Endothelial cell of umbilical vein (primary cell): Measurements from ENCODE around the gene ZNF205. TPM values are rescaled to one million over a fixed set of nuclear protein-coding genes. Genes with fewer than 3 reads are reported as not detected.

Experiments
- BruUV-seq: library from RNA; stranded (reverse); fragments of 400-500 nt; replicated peaks from 2 replicates; lab custom pipeline; 2021; lab: Mats Ljungman, UMichigan
- CTCF ChIA-PET: fragments of 300-600, 350-600 bp; sonication (Branson Sonifier 250); formaldehyde crosslinking; loops from one replicate; lab custom pipeline; 2021; ENCODE audit warnings: antibody characterized with exemption, inconsistent platforms; lab: Charles Lee
- POLR2A ChIA-PET: fragments of 300-600, 350-600 bp; sonication (Branson Sonifier 250); formaldehyde crosslinking; loops from one replicate; lab custom pipeline; 2021; ENCODE audit warnings: antibody characterized with exemption, inconsistent platforms; lab: Charles Lee
- DNase-seq: peaks from one replicate; pipeline ENCODE4 v3.0.0-alpha.2; 2011; ENCODE audit warnings: low read depth, low spot score
- FAIRE-seq: peaks from 2 replicates; lab custom pipeline; 2011; peaks lifted over from hg19 to GRCh38; lab: Jason Lieb, UNC
- H2AFZ ChIP-seq: 2 replicates; pipeline ENCODE4 v1.6.0; 2012; ENCODE audit warnings: low read depth, low read length, control low read depth, inconsistent platforms
- H3K27ac ChIP-seq: 2 replicates; pipeline ENCODE4 v1.5.1; 2011; ENCODE audit warnings: low read depth, mild to moderate bottlenecking, control low read depth, low read length, moderate library complexity; ENCODE audit not compliant: insufficient read depth
- H3K27me3 ChIP-seq, 2 experiments: 2 replicates each; pipeline versions ENCODE4 v1.6.0 to v1.6.1; 2011; ENCODE audit warnings: low read length in 2 of 2, mixed read lengths in 1 of 2; ENCODE audit not compliant: control insufficient read depth in 2 of 2, insufficient read depth in 2 of 2
- H3K36me3 ChIP-seq, 2 experiments: 2 replicates in 1 of 2; 3 replicates in 1 of 2; pipeline ENCODE4 v1.5.1; 2011; ENCODE audit warnings: low read length in 2 of 2, mild to moderate bottlenecking in 1 of 2, moderate library complexity in 1 of 2; ENCODE audit not compliant: control insufficient read depth in 2 of 2, insufficient read depth in 2 of 2; ENCODE audit errors: extremely low read depth in 1 of 2
- H3K4me1 ChIP-seq: 3 replicates; pipeline ENCODE4 v1.5.1; 2011; ENCODE audit warnings: mild to moderate bottlenecking, low read length; ENCODE audit not compliant: control insufficient read depth, insufficient read depth; ENCODE audit errors: extremely low read depth
- H3K4me2 ChIP-seq: 2 replicates; pipeline ENCODE4 v1.6.1; 2011; ENCODE audit warnings: low read length, control low read depth, mixed read lengths; ENCODE audit not compliant: insufficient read depth
- H3K4me3 ChIP-seq, 3 experiments: fragments of 200-600 bp in 1 of 3; sonication (generic), shearing (Covaris generic) in 1 of 3; replicated peaks in 1 of 3; 2 replicates each; pipeline ENCODE4 v1.5.1; 2011 to 2016; ENCODE audit warnings: control low read depth in 3 of 3, low read length in 3 of 3, mild to moderate bottlenecking in 2 of 3, inconsistent platforms in 1 of 3, low read depth in 1 of 3, moderate library complexity in 1 of 3; ENCODE audit not compliant: insufficient read depth in 1 of 3
- H3K79me2 ChIP-seq: 2 replicates; pipeline ENCODE4 v1.6.0; 2012; ENCODE audit warnings: low read length, inconsistent platforms; ENCODE audit not compliant: control insufficient read depth, insufficient read depth
- H3K9ac ChIP-seq: replicated peaks from 2 replicates; pipeline ENCODE3; 2011; ENCODE audit warnings: low read length, control low read depth; ENCODE audit not compliant: insufficient read depth; ENCODE audit errors: extremely low read depth
- H3K9me1 ChIP-seq: replicated peaks from 3 replicates; pipeline ENCODE4 v1.6.0; 2011; ENCODE audit warnings: mild to moderate bottlenecking, low read length; ENCODE audit not compliant: control insufficient read depth, insufficient read depth; ENCODE audit errors: extremely low read depth
- H3K9me3 ChIP-seq: replicated peaks from 2 replicates; pipeline ENCODE4 v1.5.1; 2012; ENCODE audit warnings: low read length, inconsistent platforms; ENCODE audit not compliant: control insufficient read depth, insufficient read depth
- H4K20me1 ChIP-seq: replicated peaks from 2 replicates; pipeline ENCODE3; 2011; ENCODE audit warnings: mild to moderate bottlenecking, low read length; ENCODE audit not compliant: control insufficient read depth, insufficient read depth; ENCODE audit errors: extremely low read depth
- CTCF ChIP-seq, 2 donors: IDR thresholded peaks; 1 replicate in 1 of 2; 2 replicates in 1 of 2; pipeline ENCODE4 v1.5.1; 2011; ENCODE audit warnings: low read length in 2 of 2, mild to moderate bottlenecking in 2 of 2, moderate library complexity in 2 of 2, control low read depth in 1 of 2, inconsistent platforms in 1 of 2, low read depth in 1 of 2; ENCODE audit not compliant: insufficient read depth in 1 of 2; ENCODE audit errors: extremely low read depth in 1 of 2
- EZH2 ChIP-seq: IDR thresholded peaks from 2 replicates; pipeline ENCODE4 v1.6.1; 2012; ENCODE audit warnings: borderline replicate concordance, low read depth, mild to moderate bottlenecking, moderate library complexity, low read length, inconsistent platforms; ENCODE audit not compliant: severe bottlenecking
- FOS ChIP-seq: IDR thresholded peaks from 2 replicates; pipeline ENCODE4 v1.6.1; 2011; ENCODE audit warnings: mild to moderate bottlenecking, low read length, moderate library complexity, borderline replicate concordance; ENCODE audit not compliant: insufficient read depth
- GATA2 ChIP-seq: IDR thresholded peaks from 2 replicates; pipeline ENCODE4 v1.7.0; 2011; ENCODE audit warnings: low read depth, mild to moderate bottlenecking, moderate library complexity, mixed read lengths, low read length; ENCODE audit not compliant: insufficient read length, insufficient read depth
- JUN ChIP-seq: IDR thresholded peaks from 2 replicates; pipeline ENCODE4 v1.6.1; 2011; ENCODE audit warnings: borderline replicate concordance, low read depth; ENCODE audit not compliant: insufficient read length, insufficient read depth
- MAX ChIP-seq: IDR thresholded peaks from 2 replicates; pipeline ENCODE4 v1.6.1; 2011; ENCODE audit not compliant: insufficient read depth, insufficient read length
- MYC ChIP-seq: IDR thresholded peaks from one replicate; pipeline ENCODE4 v1.6.1; 2011; ENCODE audit warnings: mild to moderate bottlenecking, low read depth, low read length
- POLR2A ChIP-seq: IDR thresholded peaks from 2 replicates; pipeline ENCODE4 v1.6.1; 2012; ENCODE audit warnings: low read depth, mild to moderate bottlenecking, control low read depth, low read length
- POLR2AphosphoS5 ChIP-seq: IDR thresholded peaks from 2 replicates; pipeline ENCODE4 v1.6.1; 2012; ENCODE audit warnings: low read depth, mild to moderate bottlenecking, control low read depth, low read length, moderate library complexity; ENCODE audit not compliant: insufficient read depth
- dilution Hi-C: fragments of 300-500 bp; cut with MboI; formaldehyde crosslinking; loops from one replicate; pipeline ENCODE4 v1.15.0; 2019; ENCODE audit warnings: low sequenced_read_pairs; ENCODE audit not compliant: extremely low pct_ligation_motif_present
- intact Hi-C: fragments of 100-400 bp; cut with micrococcal nuclease; formaldehyde crosslinking; loops from one replicate; pipeline ENCODE4 v1.10.0; 2022
- polyA plus RNA-seq, 4 experiments: library from polyadenylated mRNA; depleted of rRNA in 3 of 4; stranded (reverse) in 3 of 4; unstranded in 1 of 4; fragments of >200 nt; gene quantifications; 2 replicates each; pipeline versions ENCODE4 v1.2.1 to v1.2.3, GENCODE V29; 2011 to 2012; ENCODE audit warnings: missing spikeins in 1 of 4
- total RNA-seq: library from RNA; stranded (reverse); gene quantifications from 2 replicates; pipeline ENCODE4 v1.2.3, GENCODE V29; 2021

The ZNF205 gene
- total and polyA plus RNA-seq, 2 donors (not counting 3 experiments of a cell fraction or from before 2014, with no cell fraction given): 18.5 to 19.0 TPM

- H2AFZ ChIP-seq: no peak overlapping the region
- H3K9ac ChIP-seq: no peak overlapping the region
- ChIA-PET CTCF (interaction anchor here (1.3 to 8.7 kb wide), 3 partner anchors 10 to 21 kb away, joined by 3 to 54 read pairs (median 3); partner anchors contain the start of gene ZNF213), POLR2A (interaction anchor here (0.5 kb wide), 1 partner anchor 1147 kb away, joined by 6 read pairs; no protein-coding TSS in a partner anchor)
- intact Hi-C loops (no loop called here), dilution Hi-C loops (no loop called here)
- TF ChIP-seq POLR2AphosphoS5 (no peak), MYC (no peak), CTCF (IDR thresholded peaks at IDR 0.05; ENCODE audit: extremely low read depth in 1 of 2, insufficient read depth in 1 of 2, low read depth in 1 of 2, low read length in 2 of 2) (no peak), JUN (no peak), FOS (no peak), EZH2 (no peak), POLR2A (no peak), GATA2 (no peak), MAX (no peak)
- H3K4me1 ChIP-seq: peaks cover 6% of the 10 kb centered on the region
- H3K4me2 ChIP-seq: no peak overlapping the region
- H3K36me3 ChIP-seq: peaks cover 0 to 8% of the 10 kb centered on the region in 2 experiments
- no peaks in the 10 kb centered on the region for H4K20me1 ChIP-seq
- DNase-seq (no peak), FAIRE-seq (no peak)
- no peak overlapping the region for H3K27ac ChIP-seq
- no peaks in the 10 kb centered on the region for H3K27me3 ChIP-seq
- H3K9me1 ChIP-seq: no peaks in the 10 kb centered on the region
- no peak overlapping the region for H3K4me3 ChIP-seq
- no peaks in the 10 kb centered on the region for H3K79me2 ChIP-seq
- BruUV-seq: no TSS peak
- H3K9me3 ChIP-seq: no peaks in the 10 kb centered on the region
Observed at GRCh38 chr16:3145151-3145550, 32.8 kb downstream of the ZNF205 start.
